Measurements from ENCODE around the gene LYRM4.

The LYRM4 gene

DNA sequence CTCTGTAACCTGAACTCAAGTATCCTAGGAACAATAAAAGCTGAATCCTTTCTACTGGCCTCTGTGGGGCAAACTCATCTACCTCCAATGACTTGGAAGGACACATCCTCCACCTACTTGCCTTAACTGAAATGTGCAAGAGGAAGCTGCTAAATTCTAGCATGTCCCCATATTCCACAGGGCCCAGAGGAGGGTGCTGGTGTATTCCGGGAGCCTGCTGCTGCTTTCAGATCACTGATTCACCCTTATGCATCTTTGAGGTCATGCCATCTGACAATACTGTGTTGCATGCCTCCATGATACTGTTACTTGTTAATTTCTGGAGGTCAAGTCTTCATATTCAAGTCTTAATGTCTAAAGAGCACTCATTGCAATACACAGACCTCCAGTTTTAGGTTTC, 40.3 kb downstream of the LYRM4 start:
- H3K9ac ChIP-seq (ENCODE audit: low read length) = no peak overlapping the region
- H3K27me3 ChIP-seq (ENCODE audit: low read depth, low read length) = no peaks in the 10 kb centered on the region
- TF ChIP-seq EZH2phosphoT487 (IDR thresholded peaks at IDR 0.05; ENCODE audit: low read depth) = no peak
- no peak for TF ChIP-seq CTCF (IDR thresholded peaks at IDR 0.05; ENCODE audit: low read depth, low read length)
- H3K36me3 ChIP-seq (replicated peaks; ENCODE audit: low read depth, low read length) = peaks cover 4% of the 10 kb centered on the region
- H3K4me2 ChIP-seq (ENCODE audit: low read length) = no peak overlapping the region
- no peak overlapping the region for H3K27ac ChIP-seq (ENCODE audit: low read length)
- H3K4me1 ChIP-seq (ENCODE audit: low read length) = peaks cover 10% of the 10 kb centered on the region
- H4K20me1 ChIP-seq (ENCODE audit: insufficient read depth, low read length) = no peaks in the 10 kb centered on the region
- H3K4me3 ChIP-seq (ENCODE audit: low read length) = no peak overlapping the region
- no peaks in the 10 kb centered on the region for H3K9me3 ChIP-seq (ENCODE audit: insufficient read depth, low read length)
- H2AFZ ChIP-seq (ENCODE audit: low read depth, low read length) = no peak overlapping the region
- no peaks in the 10 kb centered on the region; the same call in 1 of the 2 replicates for H3K79me2 ChIP-seq (ENCODE audit: low read length)

GRCh38 chr6:5219011-5219691, 41.6 kb downstream of the LYRM4 start:
- Histone ChIP-seq H3K36me3 (replicated peaks; ENCODE audit: low read depth, low read length) (peaks cover 4% of the 10 kb centered on the region), H4K20me1 (ENCODE audit: insufficient read depth, low read length) (no peaks in the 10 kb centered on the region), H3K9me3 (ENCODE audit: insufficient read depth, low read length) (no peaks in the 10 kb centered on the region)

DNA sequence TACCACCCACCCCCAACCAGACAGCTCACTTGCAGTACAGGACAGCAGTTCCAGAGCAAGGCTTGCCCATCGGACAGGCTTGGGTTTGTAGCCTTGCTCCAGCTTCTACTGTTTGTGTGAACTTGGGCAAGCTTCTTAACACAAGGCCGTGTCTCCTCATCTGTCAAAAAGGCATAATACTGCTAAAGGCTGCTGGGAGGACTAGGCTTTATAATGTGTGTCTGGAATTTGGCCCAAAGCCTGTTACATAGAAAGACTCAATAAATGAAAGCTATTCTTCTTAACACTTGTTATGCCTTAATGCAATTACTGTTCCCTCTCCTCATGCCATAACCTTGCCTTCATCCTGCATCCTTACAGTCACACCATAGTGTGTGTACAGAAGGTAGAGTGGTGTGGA, 43.4 kb downstream of the LYRM4 start:
- Histone ChIP-seq H3K36me3 (replicated peaks; ENCODE audit: low read depth, low read length) (peaks cover 4% of the 10 kb centered on the region), H3K4me2 (ENCODE audit: low read length) (no peak overlapping the region), H3K9me3 (ENCODE audit: insufficient read depth, low read length) (no peaks in the 10 kb centered on the region), H3K27ac (ENCODE audit: low read length) (no peak overlapping the region), H3K4me3 (ENCODE audit: low read length) (no peak overlapping the region), H3K27me3 (ENCODE audit: low read depth, low read length) (no peaks in the 10 kb centered on the region), H3K9ac (ENCODE audit: low read length) (no peak overlapping the region), H4K20me1 (ENCODE audit: insufficient read depth, low read length) (no peaks in the 10 kb centered on the region), H2AFZ (ENCODE audit: low read depth, low read length) (no peak overlapping the region), H3K4me1 (ENCODE audit: low read length) (peaks cover 17% of the 10 kb centered on the region), H3K79me2 (ENCODE audit: low read length) (no peaks in the 10 kb centered on the region; the same call in 1 of the 2 replicates)
- TF ChIP-seq CTCF (IDR thresholded peaks at IDR 0.05; ENCODE audit: low read depth, low read length) = no peak

More at GRCh38 chr6:5219011-5219691, 41.6 kb downstream of the LYRM4 start:
- H3K27me3 ChIP-seq (ENCODE audit: low read depth, low read length) = no peaks in the 10 kb centered on the region
- H3K4me2 ChIP-seq (ENCODE audit: low read length) = no peak overlapping the region
- H3K4me1 ChIP-seq (ENCODE audit: low read length) = peaks cover 17% of the 10 kb centered on the region
- H2AFZ ChIP-seq (ENCODE audit: low read depth, low read length) = no peak overlapping the region
- no peak for TF ChIP-seq CTCF (IDR thresholded peaks at IDR 0.05; ENCODE audit: low read depth, low read length)
- TF ChIP-seq EZH2phosphoT487 (IDR thresholded peaks at IDR 0.05; ENCODE audit: low read depth) = no peak
- H3K79me2 ChIP-seq (ENCODE audit: low read length) = no peaks in the 10 kb centered on the region; the same call in 1 of the 2 replicates
- no peak overlapping the region for H3K4me3 ChIP-seq (ENCODE audit: low read length)
- no peak overlapping the region for H3K9ac ChIP-seq (ENCODE audit: low read length)
- H3K27ac ChIP-seq (ENCODE audit: low read length) = no peak overlapping the region

- H3K9ac ChIP-seq (ENCODE audit: low read length) = peak overlapping the region; percentile 13; the same call in 1 of the 2 replicates
- H3K4me1 ChIP-seq (ENCODE audit: low read length) = peaks cover 17% of the 10 kb centered on the region
- H3K36me3 ChIP-seq (replicated peaks; ENCODE audit: low read depth, low read length) = no peaks in the 10 kb centered on the region
- no peaks in the 10 kb centered on the region for H3K9me3 ChIP-seq (ENCODE audit: insufficient read depth, low read length)
- no peak overlapping the region; the same call in 1 of the 2 replicates for H3K4me3 ChIP-seq (ENCODE audit: low read length)
- TF ChIP-seq CTCF (IDR thresholded peaks at IDR 0.05; ENCODE audit: low read depth, low read length) (no peak), EZH2phosphoT487 (IDR thresholded peaks at IDR 0.05; ENCODE audit: low read depth) (no peak)
- H3K4me2 ChIP-seq (ENCODE audit: low read length) = peak overlapping the region; percentile 59
- H3K27ac ChIP-seq (ENCODE audit: low read length) = peak overlapping the region; percentile 18; the same call in 1 of the 2 replicates
- H2AFZ ChIP-seq (ENCODE audit: low read depth, low read length) = no peak overlapping the region; the same call in 1 of the 2 replicates
- no peaks in the 10 kb centered on the region for H3K27me3 ChIP-seq (ENCODE audit: low read depth, low read length)
- H3K79me2 ChIP-seq (ENCODE audit: low read length) = no peaks in the 10 kb centered on the region; the same call in 1 of the 2 replicates
- no peaks in the 10 kb centered on the region for H4K20me1 ChIP-seq (ENCODE audit: insufficient read depth, low read length)
Measured at GRCh38 chr6:5215799-5216198, 45.0 kb downstream of the LYRM4 start.
